ENCODE measurements around the gene MDM4. TPM values are rescaled to one million over a fixed set of nuclear protein-coding genes. Genes with fewer than 3 reads are reported as not detected.
"Not testable (repeated sequence)": the region's sequence is repeated elsewhere in the genome, so short reads cannot be mapped to it uniquely, and the experiment has no call there.

Gene MDM4
- total and polyA plus RNA-seq, 4 experiments from 2014 or later: 7.7 to 237 (median 120) TPM

GRCh38 chr1:204513117-204513716 lies 3.0 kb upstream of the MDM4 start:
- peak; percentile 77 to 86 (median 82) for DNase-seq
- no peaks in the 10 kb centered on the region for H3K27me3 ChIP-seq (ENCODE audit: insufficient read depth, low read length)
- Mint-ChIP-seq H3K36me3 (peaks cover 1 to 5% of the 10 kb centered on the region in 2 donors), H3K4me1 (peaks cover 13 to 49% (median 26%) of the 10 kb centered on the region in 4 donors), H3K9me3 (peaks cover 0 to 3% (median 0%) of the 10 kb centered on the region in 8 donors), H3K27me3 (no peaks in the 10 kb centered on the region), H3K4me3 (peak overlapping the region; percentile 91 to 98 (median 92)), H3K27ac (peak overlapping the region in 6 of 7 donors; percentile 99 to 100 (median 99))
- peak overlapping the region; percentile 41 to 45 for H3K4me3 ChIP-seq (ENCODE audit: low read length in 2 of 2)
- peaks cover 62% of the 10 kb centered on the region for H3K4me1 ChIP-seq (ENCODE audit: insufficient read depth, low read length)
- peak overlapping the region; percentile 87 for H3K27ac ChIP-seq (ENCODE audit: low read depth, low read length)
- intact Hi-C loops (cut with micrococcal nuclease): no loop called here
- ChIA-PET POLR2A (ENCODE audit: partially characterized antibody) (interaction anchor here (0.6 to 12.9 kb wide), 16 partner anchors 9 to 775 kb away, joined by 3 to 178 read pairs (median 4); partner anchors contain the start of gene PIK3C2B), CTCF (ENCODE audit: partially characterized antibody) (interaction anchor here (0.5 to 2.9 kb wide), 7 partner anchors 10 to 294 kb away, joined by 3 to 9 read pairs (median 4); partner anchors contain the start of gene PIK3C2B)
- peaks cover 2% of the 10 kb centered on the region for H3K36me3 ChIP-seq (ENCODE audit: insufficient read depth, low read length)
- no peaks in the 10 kb centered on the region for H3K9me3 ChIP-seq (ENCODE audit: control insufficient read depth in 1 of 2, low read length in 2 of 2)

- ChIA-PET POLR2A (ENCODE audit: partially characterized antibody) (interaction anchor here (0.8 to 12.9 kb wide), 7 partner anchors 8 to 116 kb away, joined by 3 to 208 read pairs (median 13); partner anchors contain the start of gene PIK3C2B), CTCF (ENCODE audit: partially characterized antibody) (interaction anchor here (0.7 to 5.5 kb wide), 7 partner anchors 8 to 68 kb away, joined by 3 to 63 read pairs (median 5); partner anchors contain the start of gene PIK3C2B)
- peaks cover 8% of the 10 kb centered on the region for H3K36me3 ChIP-seq (ENCODE audit: insufficient read depth, low read length)
- H3K27me3 ChIP-seq (ENCODE audit: insufficient read depth, low read length): no peaks in the 10 kb centered on the region
- Mint-ChIP-seq H3K27ac (peak overlapping the region in 6 of 7 donors; percentile 53 to 71 (median 66)), H3K4me3 (peak overlapping the region in 5 of 8 donors; percentile 7 to 66 (median 31)), H3K9me3 (peaks cover 0 to 3% (median 0%) of the 10 kb centered on the region in 8 donors), H3K4me1 (peaks cover 24 to 65% (median 32%) of the 10 kb centered on the region in 4 donors), H3K27me3 (no peaks in the 10 kb centered on the region), H3K36me3 (peaks cover 12 to 16% of the 10 kb centered on the region in 2 donors)
- H3K4me3 ChIP-seq (ENCODE audit: low read length in 2 of 2): no peak overlapping the region
- H3K9me3 ChIP-seq (ENCODE audit: control insufficient read depth in 1 of 2, low read length in 2 of 2): no peaks in the 10 kb centered on the region
- no peak overlapping the region for H3K27ac ChIP-seq (ENCODE audit: low read depth, low read length)
- intact Hi-C loops (cut with micrococcal nuclease): loop anchor here (5.0 kb wide), 1 partner anchor 52 kb away; no protein-coding TSS in a partner anchor
- peaks cover 78% of the 10 kb centered on the region for H3K4me1 ChIP-seq (ENCODE audit: insufficient read depth, low read length)
- no peak for DNase-seq
Measured at GRCh38 chr1:204514828-204515227, 1.4 kb upstream of the MDM4 start.

- peaks cover 89% of the 10 kb centered on the region for H3K4me1 ChIP-seq (ENCODE audit: insufficient read depth, low read length)
- H3K27ac ChIP-seq (ENCODE audit: low read depth, low read length): peak overlapping the region; percentile 98
- ChIA-PET CTCF (ENCODE audit: partially characterized antibody) (interaction anchor here (0.5 to 5.5 kb wide), 5 partner anchors 10 to 1579 kb away, joined by 3 to 63 read pairs (median 11); no protein-coding TSS in a partner anchor), POLR2A (ENCODE audit: partially characterized antibody) (interaction anchor here (0.7 to 12.9 kb wide), 9 partner anchors 9 to 48 kb away, joined by 3 to 208 read pairs (median 13); partner anchors contain the start of gene PIK3C2B)
- DNase-seq: peak in 1 of 5 donors; percentile 48
- not testable (repeated sequence) for H3K4me3 Mint-ChIP-seq; H3K27me3 Mint-ChIP-seq; H3K27ac Mint-ChIP-seq; H3K9me3 Mint-ChIP-seq; H3K27me3 ChIP-seq (ENCODE audit: insufficient read depth, low read length); H3K9me3 ChIP-seq (ENCODE audit: control insufficient read depth in 1 of 2, low read length in 2 of 2); H3K36me3 ChIP-seq (ENCODE audit: insufficient read depth, low read length)
- H3K4me3 ChIP-seq (ENCODE audit: low read length in 2 of 2): peak overlapping the region; percentile 67 to 72
- Mint-ChIP-seq H3K36me3 (peaks cover 19 to 25% of the 10 kb centered on the region in 2 donors), H3K4me1 (peaks cover 34 to 77% (median 41%) of the 10 kb centered on the region in 4 donors)
- intact Hi-C loops (cut with micrococcal nuclease): loop anchor here (2.0 to 5.0 kb wide), 2 partner anchors 27 to 50 kb away; no protein-coding TSS in a partner anchor
Measured at GRCh38 chr1:204517382-204517781, 1.2 kb downstream of the MDM4 start.

- Mint-ChIP-seq H3K4me3 (peak overlapping the region; percentile 49 to 87 (median 71)), H3K27me3 (no peaks in the 10 kb centered on the region), H3K4me1 (peaks cover 42 to 74% (median 45%) of the 10 kb centered on the region in 4 donors), H3K9me3 (peaks cover 0 to 7% (median 3%) of the 10 kb centered on the region in 8 donors), H3K36me3 (peaks cover 35 to 44% of the 10 kb centered on the region in 2 donors), H3K27ac (peak overlapping the region in 6 of 7 donors; percentile 90 to 96 (median 94))
- peak overlapping the region; percentile 41 for H3K27ac ChIP-seq (ENCODE audit: low read depth, low read length)
- H3K4me3 ChIP-seq (ENCODE audit: low read length in 2 of 2): peak overlapping the region in 1 of 2 donors; percentile 8
- CTCF ChIA-PET (ENCODE audit: partially characterized antibody): interaction anchor here (1.1 to 2.1 kb wide), 5 partner anchors 16 to 90 kb away, joined by 3 to 9 read pairs (median 4); no protein-coding TSS in a partner anchor
- H3K9me3 ChIP-seq (ENCODE audit: control insufficient read depth in 1 of 2, low read length in 2 of 2): no peaks in the 10 kb centered on the region
- DNase-seq: peak; percentile 78 to 88 (median 83)
- peaks cover 17% of the 10 kb centered on the region for H3K36me3 ChIP-seq (ENCODE audit: insufficient read depth, low read length)
- POLR2A ChIA-PET (ENCODE audit: partially characterized antibody): interaction anchor here (0.8 to 12.9 kb wide), 10 partner anchors 8 to 110 kb away, joined by 3 to 178 read pairs (median 6); partner anchors contain the start of gene PIK3C2B
- intact Hi-C loops (cut with micrococcal nuclease): loop anchor here (1.0 kb wide), 1 partner anchor 15 kb away; no protein-coding TSS in a partner anchor
- H3K27me3 ChIP-seq (ENCODE audit: insufficient read depth, low read length): no peaks in the 10 kb centered on the region
- H3K4me1 ChIP-seq (ENCODE audit: insufficient read depth, low read length): peaks cover 78% of the 10 kb centered on the region
Measured at GRCh38 chr1:204520834-204521709, 4.9 kb downstream of the MDM4 start.

- H3K27me3 ChIP-seq (ENCODE audit: insufficient read depth, low read length); H3K4me3 ChIP-seq (ENCODE audit: low read length in 2 of 2); H3K9me3 Mint-ChIP-seq; H3K9me3 ChIP-seq (ENCODE audit: control insufficient read depth in 1 of 2, low read length in 2 of 2); H3K27me3 Mint-ChIP-seq; H3K27ac ChIP-seq (ENCODE audit: low read depth, low read length); DNase-seq: not testable (repeated sequence)
- Histone ChIP-seq H3K4me1 (ENCODE audit: insufficient read depth, low read length) (peaks cover 77% of the 10 kb centered on the region), H3K36me3 (ENCODE audit: insufficient read depth, low read length) (peaks cover 26% of the 10 kb centered on the region)
- ChIA-PET POLR2A (ENCODE audit: partially characterized antibody) (interaction anchor here (0.8 to 12.9 kb wide), 8 partner anchors 9 to 111 kb away, joined by 3 to 178 read pairs (median 8); partner anchors contain the start of gene PIK3C2B), CTCF (ENCODE audit: partially characterized antibody) (interaction anchor here (0.7 to 2.1 kb wide), 7 partner anchors 14 to 91 kb away, joined by 3 to 9 read pairs (median 4); no protein-coding TSS in a partner anchor)
- intact Hi-C loops (cut with micrococcal nuclease): loop anchor here (1.0 kb wide), 1 partner anchor 16 kb away; no protein-coding TSS in a partner anchor
- Mint-ChIP-seq H3K36me3 (peaks cover 40 to 50% of the 10 kb centered on the region in 2 donors), H3K27ac (peak overlapping the region in 6 of 7 donors; percentile 86 to 96 (median 91)), H3K4me3 (peak overlapping the region in 6 of 8 donors; percentile 36 to 64 (median 47)), H3K4me1 (peaks cover 42 to 74% (median 45%) of the 10 kb centered on the region in 4 donors)
Measured at GRCh38 chr1:204521941-204522521, 5.8 kb downstream of the MDM4 start.

GRCh38 chr1:204523605-204524215 lies 7.5 kb downstream of the MDM4 start:
- intact Hi-C loops (cut with micrococcal nuclease): no loop called here
- H3K36me3 Mint-ChIP-seq: peaks cover 43 to 54% of the 10 kb centered on the region in 2 donors
- no peak overlapping the region for H3K27ac ChIP-seq (ENCODE audit: low read depth, low read length)

More at GRCh38 chr1:204523605-204524215, 7.5 kb downstream of the MDM4 start:
- H3K4me3 Mint-ChIP-seq: peak overlapping the region in 7 of 8 donors; percentile 21 to 86 (median 55)
- Histone ChIP-seq H3K36me3 (ENCODE audit: insufficient read depth, low read length) (peaks cover 35% of the 10 kb centered on the region), H3K4me1 (ENCODE audit: insufficient read depth, low read length) (peaks cover 62% of the 10 kb centered on the region), H3K4me3 (ENCODE audit: low read length in 2 of 2) (no peak overlapping the region), H3K9me3 (ENCODE audit: control insufficient read depth in 1 of 2, low read length in 2 of 2) (no peaks in the 10 kb centered on the region), H3K27me3 (ENCODE audit: insufficient read depth, low read length) (no peaks in the 10 kb centered on the region)
- H3K9me3 Mint-ChIP-seq: peaks cover 0 to 7% (median 3%) of the 10 kb centered on the region in 8 donors
- DNase-seq: no peak
- ChIA-PET POLR2A (ENCODE audit: partially characterized antibody) (interaction anchor here (0.9 to 12.9 kb wide), 4 partner anchors 11 to 29 kb away, joined by 3 to 178 read pairs (median 14); partner anchors contain the start of gene PIK3C2B), CTCF (ENCODE audit: partially characterized antibody) (interaction anchor here (0.9 to 2.5 kb wide), 5 partner anchors 16 to 125 kb away, joined by 3 to 10 read pairs (median 3); no protein-coding TSS in a partner anchor)
- no peaks in the 10 kb centered on the region for H3K27me3 Mint-ChIP-seq
- H3K27ac Mint-ChIP-seq: peak overlapping the region; percentile 14 to 95 (median 67)
- peaks cover 32 to 62% (median 44%) of the 10 kb centered on the region in 4 donors for H3K4me1 Mint-ChIP-seq
